CD4-positive, alpha-beta T cell (primary cell): ENCODE measurements around the gene FUT7. TPM values are rescaled to one million over a fixed set of nuclear protein-coding genes. Genes with fewer than 3 reads are reported as not detected.

Experiments
- ATAC-seq: fragments of 200-7000 bp; cut with Tn5 transposase; one replicate; pipeline ENCODE4 v1.10.0; 2022; ENCODE audit warnings: mild to moderate bottlenecking; ENCODE audit not compliant: poor library complexity
- CTCF ChIA-PET: fragments of 350-600 bp; sonication (Branson Sonifier 250); formaldehyde crosslinking; loops from one replicate; lab custom pipeline; 2021; ENCODE audit warnings: antibody characterized with exemption, inconsistent platforms; lab: Charles Lee
- POLR2A ChIA-PET: fragments of 350-600 bp; sonication (Branson Sonifier 250); formaldehyde crosslinking; loops from one replicate; lab custom pipeline; 2021; ENCODE audit warnings: antibody characterized with exemption, inconsistent platforms; lab: Charles Lee
- DNase-seq, 14 experiments: peaks; one replicate each; pipeline ENCODE4 v3.0.0-alpha.2; 2013 to 2020; ENCODE audit warnings: mixed read lengths in 2 of 14
- H3K27ac ChIP-seq, 2 donors: one replicate each; pipeline versions ENCODE4 v1.5.1 to v1.7.0; 2013; ENCODE audit warnings: low read length in 2 of 2, low read depth in 1 of 2, mild to moderate bottlenecking in 1 of 2
- H3K27me3 ChIP-seq, 2 experiments: 1 replicate in 1 of 2; 2 replicates in 1 of 2; pipeline versions ENCODE4 v1.6.1 to v1.7.0; 2013; ENCODE audit warnings: low read length in 2 of 2, control low read depth in 1 of 2, mild to moderate bottlenecking in 1 of 2, moderate library complexity in 1 of 2; ENCODE audit not compliant: insufficient read depth in 2 of 2, control insufficient read depth in 1 of 2
- H3K36me3 ChIP-seq: one replicate; pipeline ENCODE4 v1.6.1; 2013; ENCODE audit warnings: low read length, control low read depth; ENCODE audit not compliant: insufficient read depth
- H3K4me1 ChIP-seq: one replicate; pipeline ENCODE4 v1.6.1; 2013; ENCODE audit warnings: low read length, control low read depth; ENCODE audit not compliant: insufficient read depth
- H3K4me3 ChIP-seq: one replicate; pipeline ENCODE4 v1.5.1; 2013; ENCODE audit warnings: mild to moderate bottlenecking, low read length, moderate library complexity
- H3K9me3 ChIP-seq, 2 experiments: 1 replicate in 1 of 2; 2 replicates in 1 of 2; pipeline versions ENCODE4 v1.6.1 to v1.7.0; 2013; ENCODE audit warnings: low read length in 2 of 2, mild to moderate bottlenecking in 2 of 2, control low read depth in 1 of 2, moderate library complexity in 1 of 2; ENCODE audit not compliant: control insufficient read depth in 1 of 2, insufficient read depth in 1 of 2
- H3K27ac Mint-ChIP-seq: one replicate; pipeline ENCODE4 v1.8.0; 2020; ENCODE audit warnings: mixed read lengths
- H3K27me3 Mint-ChIP-seq: one replicate; pipeline ENCODE4 v1.8.0; 2021; ENCODE audit warnings: mixed read lengths
- H3K36me3 Mint-ChIP-seq: one replicate; pipeline ENCODE4 v1.8.0; 2021; ENCODE audit warnings: low read depth, mixed read lengths
- H3K4me1 Mint-ChIP-seq: one replicate; pipeline ENCODE4 v1.8.0; 2021; ENCODE audit warnings: low read depth, mixed read lengths
- H3K4me3 Mint-ChIP-seq: one replicate; pipeline ENCODE4 v1.8.0; 2020; ENCODE audit warnings: mild to moderate bottlenecking, mixed read lengths
- H3K9me3 Mint-ChIP-seq: one replicate; pipeline ENCODE4 v1.8.0; 2020; ENCODE audit warnings: mixed read lengths
- CTCF ChIP-seq: fragments of 200-600 bp; IDR thresholded peaks from one replicate; pipeline ENCODE4 v1.8.0; 2022; ENCODE audit warnings: antibody characterized with exemption, mild to moderate bottlenecking
- intact Hi-C, 2 experiments: fragments of 100-400 bp; cut with DNase I in 1 of 2; cut with micrococcal nuclease in 1 of 2; formaldehyde crosslinking; loops; one replicate each; pipeline versions ENCODE4 v1.15.1 to v1.9.0; 2023 to 2025; cut with DNase I, micrococcal nuclease
- total RNA-seq, 174 experiments: library from RNA in 2 of 174; stranded (reverse) in 2 of 174; gene quantifications; one replicate each; pipeline ENCODE4 v1.2.3 and lab custom pipeline; 2021 to 2026

FUT7 gene
- total RNA-seq, 2 experiments from 2014 or later, result 1.7 to 1.8 TPM

- POLR2A ChIA-PET, result no interaction called here
- DNase-seq, result no peak
- intact Hi-C loops, result no loop called here
- Mint-ChIP-seq H3K36me3 (peaks cover 5% of the 10 kb centered on the region), H3K4me1 (peaks cover 5% of the 10 kb centered on the region), H3K4me3 (no peak overlapping the region), H3K9me3 (no peaks in the 10 kb centered on the region), H3K27me3 (no peaks in the 10 kb centered on the region), H3K27ac (no peak overlapping the region)
- Histone ChIP-seq H3K4me3 (no peak overlapping the region), H3K27ac (no peak overlapping the region), H3K9me3 (no peaks in the 10 kb centered on the region), H3K27me3 (no peaks in the 10 kb centered on the region), H3K4me1 (peaks cover 9% of the 10 kb centered on the region), H3K36me3 (peaks cover 42% of the 10 kb centered on the region)
- TF ChIP-seq CTCF, result no peak
- no peak for ATAC-seq
- CTCF ChIA-PET, result no interaction called here
These were observed 13.9 kb downstream of the FUT7 start for GRCh38 chr9:137017791-137018497.

GRCh38 chr9:137017071-137017470, 14.8 kb downstream of the FUT7 start:
- Mint-ChIP-seq H3K4me3 (no peak overlapping the region), H3K4me1 (peaks cover 2% of the 10 kb centered on the region), H3K27me3 (no peaks in the 10 kb centered on the region), H3K36me3 (peaks cover 5% of the 10 kb centered on the region), H3K9me3 (no peaks in the 10 kb centered on the region), H3K27ac (no peak overlapping the region)
- no peak for DNase-seq
- Histone ChIP-seq H3K4me3 (no peak overlapping the region), H3K27ac (no peak overlapping the region), H3K4me1 (peaks cover 6% of the 10 kb centered on the region), H3K9me3 (no peaks in the 10 kb centered on the region), H3K36me3 (peaks cover 49% of the 10 kb centered on the region), H3K27me3 (no peaks in the 10 kb centered on the region)
- POLR2A ChIA-PET, result no interaction called here
- intact Hi-C loops, result no loop called here
- CTCF ChIA-PET, result no interaction called here
- no peak for ATAC-seq
- no peak for TF ChIP-seq CTCF

DNA sequence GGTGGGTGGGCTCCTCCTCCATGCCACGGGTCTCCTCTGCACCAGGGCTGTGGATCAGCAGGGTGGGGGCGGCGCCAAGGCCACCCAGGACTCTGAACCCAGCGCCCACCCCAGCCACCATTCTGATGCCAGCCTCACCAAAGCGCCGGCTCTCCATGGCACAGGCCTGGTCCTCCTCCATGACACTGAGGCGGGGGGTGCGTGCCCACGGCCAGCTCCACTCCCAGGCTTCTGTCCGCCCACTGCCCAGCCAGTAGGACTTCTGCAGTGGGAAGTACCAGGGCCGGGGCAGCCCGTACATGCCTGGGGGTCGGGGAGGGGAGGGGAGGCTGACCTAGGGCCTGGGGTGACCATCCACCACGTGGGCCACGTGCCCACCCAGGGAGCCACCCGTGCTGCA, 15.5 kb downstream of the FUT7 start:
- no peaks in the 10 kb centered on the region for H3K27me3 ChIP-seq
- CTCF ChIA-PET, result no interaction called here
- H3K36me3 ChIP-seq, result peaks cover 52% of the 10 kb centered on the region
- no peak overlapping the region for H3K4me3 ChIP-seq
- H3K9me3 ChIP-seq, result no peaks in the 10 kb centered on the region
- ATAC-seq (no peak), DNase-seq (no peak)
- no peaks in the 10 kb centered on the region for H3K27me3 Mint-ChIP-seq
- POLR2A ChIA-PET, result no interaction called here
- no peak overlapping the region for H3K27ac Mint-ChIP-seq
- no peak overlapping the region for H3K27ac ChIP-seq
- peaks cover 7% of the 10 kb centered on the region for H3K36me3 Mint-ChIP-seq
- TF ChIP-seq CTCF, result no peak
- intact Hi-C loops, result no loop called here
- no peaks in the 10 kb centered on the region for H3K9me3 Mint-ChIP-seq
- no peaks in the 10 kb centered on the region for H3K4me1 Mint-ChIP-seq
- H3K4me3 Mint-ChIP-seq, result no peak overlapping the region
- peaks cover under 1% of the 10 kb centered on the region for H3K4me1 ChIP-seq
